ENCODE measurements around the gene NBEAL1. TPM values are rescaled to one million over a fixed set of nuclear protein-coding genes. Genes with fewer than 3 reads are reported as not detected.

Gene NBEAL1
- total RNA-seq, 1 experiment from 2014 or later, result 17.0 TPM

DNA sequence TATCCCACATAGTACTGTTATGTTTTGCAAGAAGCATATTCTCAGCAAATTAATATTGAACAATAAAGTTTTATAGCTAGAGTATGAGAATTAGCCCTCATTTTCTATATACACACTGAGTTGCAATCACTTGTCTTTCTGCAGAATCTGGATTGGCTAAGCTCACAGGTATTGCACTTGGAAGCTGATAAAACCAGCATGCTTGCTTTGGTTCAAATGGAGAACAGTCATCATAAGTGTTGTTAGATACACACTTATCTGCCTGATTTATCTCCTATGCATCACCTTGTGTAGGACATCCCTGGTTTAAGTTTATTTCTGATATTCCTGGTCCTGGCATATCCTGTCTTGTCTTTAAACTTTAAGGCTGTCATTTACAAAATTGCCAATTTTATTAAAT, 186.2 kb downstream of the NBEAL1 start:
- no peak for ATAC-seq
- H3K9me3 ChIP-seq (ENCODE audit: control insufficient read depth in 1 of 2, insufficient read depth in 1 of 2, low read depth in 1 of 2, low read length in 2 of 2), result no peaks in the 10 kb centered on the region
- intact Hi-C loops (cut with micrococcal nuclease), result no loop called here
- no peak overlapping the region for H3K9ac ChIP-seq (ENCODE audit: low read length)
- no TSS peak for BruUV-seq (replicated peaks)
- H3K27me3 ChIP-seq (ENCODE audit: insufficient read depth, low read length), result no peaks in the 10 kb centered on the region
- H4K20me1 ChIP-seq (ENCODE audit: insufficient read depth), result no peaks in the 10 kb centered on the region
- H3K4me2 ChIP-seq (ENCODE audit: low read length), result no peak overlapping the region
- H3K27ac ChIP-seq (ENCODE audit: low read depth, low read length), result no peak overlapping the region
- H3K4me1 ChIP-seq (ENCODE audit: control insufficient read depth in 1 of 2, insufficient read depth in 2 of 2, low read length in 2 of 2), result no peaks in the 10 kb centered on the region
- no peaks in the 10 kb centered on the region for H3K79me2 ChIP-seq (ENCODE audit: insufficient read depth, low read length)
- H3K36me3 ChIP-seq (ENCODE audit: control insufficient read depth in 1 of 2, insufficient read depth in 2 of 2, low read length in 2 of 2), result no peaks in the 10 kb centered on the region
- no peak overlapping the region for H3K4me3 ChIP-seq (replicated peaks in 1 of 2; ENCODE audit: low read depth in 1 of 2, low read length in 2 of 2)
- DNase-seq (ENCODE audit: low read depth, low spot score), result no peak
- TF ChIP-seq, protein P1, sequence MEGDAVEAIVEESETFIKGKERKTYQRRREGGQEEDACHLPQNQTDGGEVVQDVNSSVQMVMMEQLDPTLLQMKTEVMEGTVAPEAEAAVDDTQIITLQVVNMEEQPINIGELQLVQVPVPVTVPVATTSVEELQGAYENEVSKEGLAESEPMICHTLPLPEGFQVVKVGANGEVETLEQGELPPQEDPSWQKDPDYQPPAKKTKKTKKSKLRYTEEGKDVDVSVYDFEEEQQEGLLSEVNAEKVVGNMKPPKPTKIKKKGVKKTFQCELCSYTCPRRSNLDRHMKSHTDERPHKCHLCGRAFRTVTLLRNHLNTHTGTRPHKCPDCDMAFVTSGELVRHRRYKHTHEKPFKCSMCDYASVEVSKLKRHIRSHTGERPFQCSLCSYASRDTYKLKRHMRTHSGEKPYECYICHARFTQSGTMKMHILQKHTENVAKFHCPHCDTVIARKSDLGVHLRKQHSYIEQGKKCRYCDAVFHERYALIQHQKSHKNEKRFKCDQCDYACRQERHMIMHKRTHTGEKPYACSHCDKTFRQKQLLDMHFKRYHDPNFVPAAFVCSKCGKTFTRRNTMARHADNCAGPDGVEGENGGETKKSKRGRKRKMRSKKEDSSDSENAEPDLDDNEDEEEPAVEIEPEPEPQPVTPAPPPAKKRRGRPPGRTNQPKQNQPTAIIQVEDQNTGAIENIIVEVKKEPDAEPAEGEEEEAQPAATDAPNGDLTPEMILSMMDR (IDR thresholded peaks at IDR 0.05 in 2 of 3, conservative IDR thresholded peaks at IDR 0.05 in 1 of 3; ENCODE audit: borderline replicate concordance in 1 of 3, insufficient read depth in 1 of 3, low read depth in 2 of 3, low read length in 2 of 3), result no peak
- TF ChIP-seq RAD21 (IDR thresholded peaks at IDR 0.05; ENCODE audit: low read depth) (no peak), CBX3 (IDR thresholded peaks at IDR 0.05; ENCODE audit: low read depth) (no peak), ZFX (IDR thresholded peaks at IDR 0.05) (no peak), ELF1 (IDR thresholded peaks at IDR 0.05; ENCODE audit: borderline replicate concordance, low read depth) (no peak), YY1 (IDR thresholded peaks at IDR 0.05; ENCODE audit: extremely low read depth, insufficient replicate concordance, low read depth, low read length) (no peak), POLR2AphosphoS5 (IDR thresholded peaks at IDR 0.05; ENCODE audit: low read depth, low read length) (no peak), EZH2phosphoT487 (IDR thresholded peaks at IDR 0.05; ENCODE audit: borderline replicate concordance) (no peak), FOSL1 (IDR thresholded peaks at IDR 0.05; ENCODE audit: low read depth) (no peak), ZNF274 (IDR thresholded peaks at IDR 0.05; ENCODE audit: low read depth, low read length) (no peak), POLR2A (IDR thresholded peaks at IDR 0.05; ENCODE audit: borderline replicate concordance, extremely low read depth, insufficient read depth, insufficient read length) (no peak), EZH2 (IDR thresholded peaks at IDR 0.05) (no peak), SIN3A (IDR thresholded peaks at IDR 0.05; ENCODE audit: low read depth) (no peak), TCF7L2 (IDR thresholded peaks at IDR 0.05; ENCODE audit: borderline replicate concordance, extremely low read depth, insufficient read depth, insufficient read length) (no peak), EGR1 (IDR thresholded peaks at IDR 0.05; ENCODE audit: low read depth) (no peak)
- TF ChIP-seq, protein P2, sequence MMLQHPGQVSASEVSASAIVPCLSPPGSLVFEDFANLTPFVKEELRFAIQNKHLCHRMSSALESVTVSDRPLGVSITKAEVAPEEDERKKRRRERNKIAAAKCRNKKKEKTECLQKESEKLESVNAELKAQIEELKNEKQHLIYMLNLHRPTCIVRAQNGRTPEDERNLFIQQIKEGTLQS (IDR thresholded peaks at IDR 0.05), result no peak
- ChIA-PET CTCF (no interaction called here), RAD21 (ENCODE audit: low non-redundant PET in 1 of 2, low total read pairs in 2 of 2, uncharacterized antibody in 2 of 2, unreplicated experiment in 2 of 2) (no interaction called here), POLR2A (no interaction called here)
- H2AFZ ChIP-seq (ENCODE audit: low read depth, low read length, poor library complexity, severe bottlenecking), result no peak overlapping the region
- H3K9me2 ChIP-seq (ENCODE audit: insufficient read depth), result no peaks in the 10 kb centered on the region

All from HCT116 (cell line).